Upper lobe of left lung (tissue), 4 donors: Measurements from ENCODE around the gene SLC44A5.

Experiments used
- POLR2AphosphoS5 ChIP-seq, 2 donors: sonication (generic); formaldehyde crosslinking; IDR thresholded peaks; one replicate each; pipeline ENCODE4 v1.5.1; 2017; ENCODE audit warnings: antibody characterized with exemption in 2 of 2
- TF ChIP-seq, protein P1 (sequence below), 6 experiments: fragments of 450-650 bp in 4 of 6; fragments of 200-600 bp in 2 of 6; sonication (generic) in 2 of 6; IDR thresholded peaks; one replicate each; pipeline ENCODE4 v1.5.1; 2016 to 2019; ENCODE audit warnings: antibody characterized with exemption in 6 of 6

DNA sequence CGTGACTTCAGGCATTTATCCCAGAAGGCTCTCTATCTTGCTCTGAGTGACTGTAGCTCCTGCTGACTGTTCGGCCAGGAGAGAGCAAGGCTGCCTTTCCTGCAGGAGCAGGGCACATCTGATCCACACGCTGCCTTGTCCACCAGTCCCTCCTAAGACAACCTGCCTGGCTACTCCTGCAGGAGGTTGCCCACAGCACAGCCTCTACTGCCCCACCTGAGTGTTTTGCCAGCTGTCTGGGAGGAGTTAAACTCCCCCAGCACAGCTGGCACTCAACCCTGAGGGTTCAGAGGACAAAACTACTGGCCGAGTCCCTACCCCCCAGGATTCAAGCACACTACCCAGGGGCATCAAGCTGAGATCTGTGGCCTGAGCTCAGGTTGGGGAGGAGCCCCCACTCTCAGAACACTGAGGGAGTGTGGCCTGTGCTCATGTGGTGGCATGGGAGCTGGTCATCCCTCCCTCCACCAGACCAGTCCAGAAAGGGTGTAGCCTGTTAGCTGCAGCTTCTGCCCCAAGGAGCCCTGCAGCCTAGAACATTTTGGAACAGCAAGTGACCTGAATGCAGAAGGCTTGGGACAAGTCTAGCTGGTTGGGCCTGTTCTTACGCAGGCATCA lies 237.3 kb downstream of the SLC44A5 start:
- TF ChIP-seq, protein P1, sequence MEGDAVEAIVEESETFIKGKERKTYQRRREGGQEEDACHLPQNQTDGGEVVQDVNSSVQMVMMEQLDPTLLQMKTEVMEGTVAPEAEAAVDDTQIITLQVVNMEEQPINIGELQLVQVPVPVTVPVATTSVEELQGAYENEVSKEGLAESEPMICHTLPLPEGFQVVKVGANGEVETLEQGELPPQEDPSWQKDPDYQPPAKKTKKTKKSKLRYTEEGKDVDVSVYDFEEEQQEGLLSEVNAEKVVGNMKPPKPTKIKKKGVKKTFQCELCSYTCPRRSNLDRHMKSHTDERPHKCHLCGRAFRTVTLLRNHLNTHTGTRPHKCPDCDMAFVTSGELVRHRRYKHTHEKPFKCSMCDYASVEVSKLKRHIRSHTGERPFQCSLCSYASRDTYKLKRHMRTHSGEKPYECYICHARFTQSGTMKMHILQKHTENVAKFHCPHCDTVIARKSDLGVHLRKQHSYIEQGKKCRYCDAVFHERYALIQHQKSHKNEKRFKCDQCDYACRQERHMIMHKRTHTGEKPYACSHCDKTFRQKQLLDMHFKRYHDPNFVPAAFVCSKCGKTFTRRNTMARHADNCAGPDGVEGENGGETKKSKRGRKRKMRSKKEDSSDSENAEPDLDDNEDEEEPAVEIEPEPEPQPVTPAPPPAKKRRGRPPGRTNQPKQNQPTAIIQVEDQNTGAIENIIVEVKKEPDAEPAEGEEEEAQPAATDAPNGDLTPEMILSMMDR (IDR thresholded peaks at IDR 0.05), result no peak
- TF ChIP-seq POLR2AphosphoS5 (IDR thresholded peaks at IDR 0.05), result no peak
